HG03103 (cell line): Measurements from ENCODE around the gene HSD17B13.
"Not testable (repeated sequence)": the region's sequence is repeated elsewhere in the genome, so short reads cannot be mapped to it uniquely, and the experiment has no call there.

Experiments
- ATAC-seq: cut with Tn5 transposase; IDR thresholded peaks from one replicate; pipeline ENCODE4 v1.9.1; 2021; ENCODE audit warnings: low read depth; ENCODE audit not compliant: unreplicated experiment

HSD17B13 gene

GRCh38 chr4:87317527-87317926 lies 5.2 kb downstream of the HSD17B13 start:
- ATAC-seq: peak; percentile 70

GRCh38 chr4:87316961-87317360 lies 5.7 kb downstream of the HSD17B13 start:
- ATAC-seq: no peak

GRCh38 chr4:87315000-87315399 lies 7.7 kb downstream of the HSD17B13 start:
- ATAC-seq: not testable (repeated sequence)

- no peak for ATAC-seq
Measured at GRCh38 chr4:87313756-87314155, 8.9 kb downstream of the HSD17B13 start.

GRCh38 chr4:87311684-87312083 lies 11.0 kb downstream of the HSD17B13 start:
- no peak for ATAC-seq

- ATAC-seq: no peak
Measured at GRCh38 chr4:87310691-87311335, 11.9 kb downstream of the HSD17B13 start.

GRCh38 chr4:87309625-87310024 lies 13.1 kb downstream of the HSD17B13 start:
- ATAC-seq: no peak

- peak; percentile 70 for ATAC-seq
Measured at GRCh38 chr4:87306056-87306455, 16.6 kb downstream of the HSD17B13 start.

GRCh38 chr4:87305562-87305961 lies 17.1 kb downstream of the HSD17B13 start:
- ATAC-seq: no peak

GRCh38 chr4:87304745-87305432 lies 17.8 kb downstream of the HSD17B13 start:
- no peak for ATAC-seq

GRCh38 chr4:87299898-87300297 lies 22.8 kb downstream of the HSD17B13 start:
- no peak for ATAC-seq

GRCh38 chr4:87298362-87298761 lies 24.3 kb downstream of the HSD17B13 start:
- no peak for ATAC-seq

- not testable (repeated sequence) for ATAC-seq
Measured at GRCh38 chr4:87294911-87295310, 27.8 kb downstream of the HSD17B13 start.

GRCh38 chr4:87293889-87294288 lies 28.8 kb downstream of the HSD17B13 start:
- ATAC-seq: not testable (repeated sequence)

- no peak for ATAC-seq
Measured at GRCh38 chr4:87286970-87287369, 35.7 kb downstream of the HSD17B13 start.

GRCh38 chr4:87284268-87284667 lies 38.4 kb downstream of the HSD17B13 start:
- not testable (repeated sequence) for ATAC-seq

GRCh38 chr4:87283151-87283550 lies 39.5 kb downstream of the HSD17B13 start:
- ATAC-seq: no peak

GRCh38 chr4:87281603-87282002 lies 41.1 kb downstream of the HSD17B13 start:
- no peak for ATAC-seq

- no peak for ATAC-seq
Measured at GRCh38 chr4:87278335-87278794, 44.3 kb downstream of the HSD17B13 start.

- no peak for ATAC-seq
Measured at GRCh38 chr4:87275311-87275710, 47.4 kb downstream of the HSD17B13 start.

GRCh38 chr4:87274803-87275202 lies 47.9 kb downstream of the HSD17B13 start:
- no peak for ATAC-seq

GRCh38 chr4:87274327-87274726 lies 48.4 kb downstream of the HSD17B13 start:
- ATAC-seq: no peak
